Lung (tissue), 12 donors: ENCODE results near the gene CARMIL1. TPM values are rescaled to one million over a fixed set of nuclear protein-coding genes. Genes with fewer than 3 reads are reported as not detected.

Experiments used
- ATAC-seq: fragments of 200-7000 bp; cut with Tn5 transposase; one replicate; pipeline ENCODE4 v1.9.1; 2020; ENCODE audit warnings: moderate number of reproducible peaks; ENCODE audit not compliant: insufficient read depth, low FRiP score
- DNase-seq, 3 donors: peaks; one replicate each; pipeline ENCODE4 v3.0.0-alpha.2; 2013 to 2017
- H3K27ac ChIP-seq, 2 donors: one replicate each; pipeline ENCODE4 v1.5.1; 2013; ENCODE audit warnings: mild to moderate bottlenecking in 2 of 2, moderate library complexity in 2 of 2, control low read depth in 1 of 2, inconsistent platforms in 1 of 2, low read depth in 1 of 2, low read length in 1 of 2
- H3K27me3 ChIP-seq, 3 donors: one replicate each; pipeline ENCODE4 v1.5.1; 2013; ENCODE audit warnings: low read length in 2 of 3; ENCODE audit not compliant: control insufficient read depth in 3 of 3, insufficient read depth in 3 of 3
- H3K36me3 ChIP-seq, 4 donors: one replicate each; pipeline ENCODE4 v1.5.1; 2013; ENCODE audit warnings: low read length in 4 of 4, mild to moderate bottlenecking in 1 of 4, moderate library complexity in 1 of 4; ENCODE audit not compliant: control insufficient read depth in 4 of 4, insufficient read depth in 4 of 4
- H3K4me1 ChIP-seq, 5 donors: one replicate each; pipeline ENCODE4 v1.5.1; 2013; ENCODE audit warnings: low read length in 5 of 5, mild to moderate bottlenecking in 2 of 5, moderate library complexity in 1 of 5; ENCODE audit not compliant: control insufficient read depth in 5 of 5, insufficient read depth in 5 of 5
- H3K4me3 ChIP-seq: one replicate; pipeline ENCODE4 v1.5.1; 2013; ENCODE audit warnings: mild to moderate bottlenecking, control low read depth, moderate library complexity
- H3K9ac ChIP-seq, 2 donors: one replicate each; pipeline ENCODE4 v1.5.1; 2013; ENCODE audit warnings: low read length in 2 of 2, control low read depth in 1 of 2; ENCODE audit not compliant: insufficient read depth in 1 of 2
- H3K9me3 ChIP-seq, 4 donors: one replicate each; pipeline ENCODE4 v1.5.1; 2013; ENCODE audit warnings: low read length in 3 of 4, mild to moderate bottlenecking in 1 of 4, moderate library complexity in 1 of 4; ENCODE audit not compliant: control insufficient read depth in 4 of 4, insufficient read depth in 3 of 4
- WGBS, 2 donors: extraction: QIAGEN DNeasy Blood & Tissue Kit; methylation state at CpG; one replicate each; pipeline ENCODE4 v1.1.7; 2013; 5-methylcytosine and 5-hydroxymethylcytosine counted together
- polyA plus RNA-seq, 2 donors: library from polyadenylated mRNA; stranded (reverse); fragments of 200-250 nt; gene quantifications; one replicate each; pipeline ENCODE4 v1.2.1, GENCODE V29; 2013
- total RNA-seq, 2 donors: library from RNA; depleted of rRNA in 1 of 2; stranded (reverse); fragments of >200 nt in 1 of 2; gene quantifications; one replicate each; pipeline ENCODE4 v1.2.1, GENCODE V29; 2014 to 2021
- TF ChIP-seq, protein P1 (sequence below): IDR thresholded peaks from 2 replicates; pipeline ENCODE4 v1.5.1; 2012; ENCODE audit warnings: mild to moderate bottlenecking; ENCODE audit errors: control extremely low read depth, extremely low read depth
- donor health status: control.
- donor health status: control.
- donor health status: Bipolar disorder and iron deficiency.
- donor health status: healthy.
- donor health status: DM: yes; HTN: yes; CAD: no.

Gene CARMIL1
- total and polyA plus RNA-seq, 4 donors = 8.0 to 38.3 (median 34.9) TPM

DNA sequence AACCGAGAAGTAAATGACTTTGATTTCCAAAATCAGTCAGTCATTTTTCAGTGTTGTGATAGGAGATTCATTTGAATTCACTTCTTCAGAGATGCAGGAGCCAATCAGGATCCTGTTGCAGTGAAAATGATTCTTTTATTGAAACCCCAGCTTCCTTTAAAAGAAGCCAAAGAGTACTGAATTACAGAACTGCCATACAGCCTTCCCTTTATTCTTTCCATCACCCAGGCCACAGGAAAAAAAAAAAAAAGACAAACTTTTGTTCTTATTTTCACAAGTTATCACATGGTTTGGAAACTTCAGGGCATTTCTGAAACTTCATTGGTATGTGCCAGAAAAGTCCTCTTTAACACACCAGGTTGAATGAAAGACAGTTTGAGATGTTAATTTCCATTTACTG lies 1.8 kb upstream of the CARMIL1 start:
- no peak overlapping the region for H3K27ac ChIP-seq
- DNase-seq = no peak
- H3K9ac ChIP-seq = no peak overlapping the region
- TF ChIP-seq, protein P1, sequence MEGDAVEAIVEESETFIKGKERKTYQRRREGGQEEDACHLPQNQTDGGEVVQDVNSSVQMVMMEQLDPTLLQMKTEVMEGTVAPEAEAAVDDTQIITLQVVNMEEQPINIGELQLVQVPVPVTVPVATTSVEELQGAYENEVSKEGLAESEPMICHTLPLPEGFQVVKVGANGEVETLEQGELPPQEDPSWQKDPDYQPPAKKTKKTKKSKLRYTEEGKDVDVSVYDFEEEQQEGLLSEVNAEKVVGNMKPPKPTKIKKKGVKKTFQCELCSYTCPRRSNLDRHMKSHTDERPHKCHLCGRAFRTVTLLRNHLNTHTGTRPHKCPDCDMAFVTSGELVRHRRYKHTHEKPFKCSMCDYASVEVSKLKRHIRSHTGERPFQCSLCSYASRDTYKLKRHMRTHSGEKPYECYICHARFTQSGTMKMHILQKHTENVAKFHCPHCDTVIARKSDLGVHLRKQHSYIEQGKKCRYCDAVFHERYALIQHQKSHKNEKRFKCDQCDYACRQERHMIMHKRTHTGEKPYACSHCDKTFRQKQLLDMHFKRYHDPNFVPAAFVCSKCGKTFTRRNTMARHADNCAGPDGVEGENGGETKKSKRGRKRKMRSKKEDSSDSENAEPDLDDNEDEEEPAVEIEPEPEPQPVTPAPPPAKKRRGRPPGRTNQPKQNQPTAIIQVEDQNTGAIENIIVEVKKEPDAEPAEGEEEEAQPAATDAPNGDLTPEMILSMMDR = no peak
- 90 to 97% methylated on average over 1 of the region's 1 CpG for WGBS, 2 donors
- no peak overlapping the region for H3K4me3 ChIP-seq
- H3K4me1 ChIP-seq = peaks cover 0 to 34% (median 10%) of the 10 kb centered on the region in 5 donors
- H3K36me3 ChIP-seq = no peaks in the 10 kb centered on the region
- ATAC-seq = no peak
- no peaks in the 10 kb centered on the region for H3K9me3 ChIP-seq
- no peaks in the 10 kb centered on the region for H3K27me3 ChIP-seq

DNA sequence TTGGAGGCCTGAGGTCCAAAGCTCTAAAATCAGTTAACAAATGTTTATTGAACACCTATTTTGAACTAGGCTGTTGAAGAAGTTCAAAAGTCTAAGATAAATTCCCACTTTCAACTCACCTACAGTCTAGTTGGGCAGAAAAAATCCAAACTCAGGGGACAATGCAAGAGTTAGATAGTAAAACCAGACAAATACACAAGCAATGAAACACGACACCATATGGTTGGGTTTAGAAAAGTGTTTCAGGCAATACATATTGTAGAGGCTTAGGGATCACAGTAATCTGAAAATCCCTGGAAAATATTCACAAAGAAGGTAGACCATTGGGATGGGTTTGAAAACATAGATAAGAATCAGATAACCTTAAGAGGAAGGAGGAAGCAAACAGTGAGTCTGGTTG lies 1.3 kb upstream of the CARMIL1 start:
- TF ChIP-seq, protein P1 = no peak
- ATAC-seq (no peak), DNase-seq (peak in 1 of 3 donors; percentile 18)
- Histone ChIP-seq H3K9ac (peak overlapping the region in 1 of 2 donors; percentile 91), H3K27me3 (no peaks in the 10 kb centered on the region), H3K4me1 (peaks cover 0 to 34% (median 10%) of the 10 kb centered on the region in 5 donors), H3K9me3 (no peaks in the 10 kb centered on the region), H3K36me3 (no peaks in the 10 kb centered on the region), H3K27ac (no peak overlapping the region), H3K4me3 (no peak overlapping the region)
- WGBS, 2 donors = 96 to 97% methylated on average over 1 of the region's 1 CpG

DNA sequence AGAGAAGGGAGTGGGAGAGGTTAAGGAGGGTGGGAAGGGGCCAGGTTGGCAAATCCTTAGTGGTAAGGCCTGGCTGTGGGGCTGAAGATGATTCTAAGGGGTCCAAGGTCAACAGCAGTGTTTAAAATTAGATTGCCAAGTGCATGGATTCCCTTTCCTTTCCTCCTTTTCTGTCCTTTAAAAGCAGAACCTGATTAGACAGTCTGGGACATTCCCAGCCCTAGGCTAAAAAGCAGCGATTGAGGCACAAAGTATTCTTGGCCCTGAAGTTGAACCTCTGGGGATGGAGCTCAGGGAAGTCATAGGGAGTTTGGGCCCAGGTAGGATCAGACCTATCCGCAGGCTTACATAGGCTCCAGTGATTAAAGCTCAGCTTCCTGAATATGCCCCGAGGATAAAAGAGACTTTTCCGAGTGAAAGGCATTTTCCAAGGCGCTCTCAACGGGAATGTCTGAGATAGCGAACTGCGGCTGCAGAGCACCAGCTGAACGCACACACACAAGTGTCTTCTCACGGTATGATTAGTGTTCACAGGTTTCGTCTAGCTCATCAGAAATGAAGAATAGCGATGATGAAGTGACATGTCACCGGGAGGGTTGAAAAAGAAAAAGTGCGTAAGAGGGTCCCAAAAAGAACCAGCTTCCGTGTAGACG lies 787 bp upstream of the CARMIL1 start:
- peak overlapping the region in 1 of 2 donors; percentile 9 for H3K27ac ChIP-seq
- TF ChIP-seq, protein P1 = no peak
- H3K9me3 ChIP-seq = no peaks in the 10 kb centered on the region
- no peak for DNase-seq
- WGBS, 2 donors = 6 to 9% methylated on average over 16 of the region's 16 CpGs
- peak overlapping the region; percentile 17 for H3K4me3 ChIP-seq
- no peaks in the 10 kb centered on the region for H3K36me3 ChIP-seq
- H3K4me1 ChIP-seq = peaks cover 0 to 34% (median 10%) of the 10 kb centered on the region in 5 donors
- ATAC-seq = no peak
- peak overlapping the region; percentile 50 to 91 for H3K9ac ChIP-seq
- no peaks in the 10 kb centered on the region for H3K27me3 ChIP-seq
